Caco-2 (cell line): Measurements from ENCODE around the gene IL1RAP. TPM values are rescaled to one million over a fixed set of nuclear protein-coding genes. Genes with fewer than 3 reads are reported as not detected.

Source experiments
- BruUV-seq: library from RNA; stranded (reverse); fragments of 400-500 nt; replicated peaks from 2 replicates; lab custom pipeline; 2021; lab: Mats Ljungman, UMichigan
- CTCF ChIA-PET: fragments of 300-600 bp; sonication (Branson Sonifier 250); formaldehyde crosslinking; loops from one replicate; lab custom pipeline; 2022; ENCODE audit warnings: antibody characterized with exemption; lab: Charles Lee
- POLR2A ChIA-PET: fragments of 300-600 bp; sonication (Branson Sonifier 250); formaldehyde crosslinking; loops from one replicate; lab custom pipeline; 2022; ENCODE audit warnings: antibody characterized with exemption; lab: Charles Lee
- DNase-seq, 2 experiments: peaks; one replicate each; pipeline versions ENCODE4 v3.0.0 to v3.0.0-alpha.2; 2020 to 2022
- H3K27me3 ChIP-seq: replicated peaks from 2 replicates; pipeline ENCODE4 v1.6.0; 2011; ENCODE audit warnings: low read length; ENCODE audit not compliant: control insufficient read depth, insufficient read depth
- H3K36me3 ChIP-seq: 2 replicates; pipeline ENCODE4 v1.5.1; 2011; ENCODE audit warnings: low read length; ENCODE audit not compliant: control insufficient read depth, insufficient read depth
- H3K4me1 ChIP-seq: fragments of 250-450 bp; sonication (Bioruptor Pico); 2 replicates; pipeline ENCODE4 v1.5.1; 2020; ENCODE audit warnings: mild to moderate bottlenecking
- H3K4me3 ChIP-seq: 2 replicates; pipeline ENCODE4 v1.5.1; 2011; ENCODE audit warnings: low read depth, mild to moderate bottlenecking, control low read depth, low read length
- H3K9me3 ChIP-seq: fragments of 250-450 bp; sonication (Bioruptor Pico); 2 replicates; pipeline ENCODE4 v1.5.1; 2020; ENCODE audit warnings: mild to moderate bottlenecking, moderate library complexity
- H3K27ac Mint-ChIP-seq: one replicate; pipeline ENCODE4 v1.8.0; 2022; ENCODE audit warnings: mixed read lengths; ENCODE audit not compliant: unreplicated experiment
- H3K27me3 Mint-ChIP-seq: one replicate; pipeline ENCODE4 v1.8.0; 2022; ENCODE audit warnings: mixed read lengths; ENCODE audit not compliant: insufficient read depth, unreplicated experiment
- H3K36me3 Mint-ChIP-seq: one replicate; pipeline ENCODE4 v1.8.0; 2022; ENCODE audit warnings: mild to moderate bottlenecking, mixed read lengths; ENCODE audit not compliant: insufficient read depth, unreplicated experiment
- H3K4me1 Mint-ChIP-seq: one replicate; pipeline ENCODE4 v1.8.0; 2022; ENCODE audit warnings: low read depth, mixed read lengths; ENCODE audit not compliant: unreplicated experiment
- H3K4me3 Mint-ChIP-seq: one replicate; pipeline ENCODE4 v1.8.0; 2022; ENCODE audit warnings: mild to moderate bottlenecking, moderate library complexity, mixed read lengths; ENCODE audit not compliant: unreplicated experiment
- H3K9me3 Mint-ChIP-seq: one replicate; pipeline ENCODE4 v1.8.0; 2022; ENCODE audit warnings: mixed read lengths; ENCODE audit not compliant: unreplicated experiment
- intact Hi-C: fragments of 100-400 bp; cut with micrococcal nuclease; formaldehyde crosslinking; loops from one replicate; pipeline ENCODE4 v1.10.0; 2022; ENCODE audit not compliant: unreplicated experiment
- total RNA-seq: library from RNA; stranded (reverse); gene quantifications from 2 replicates; pipeline ENCODE4 v1.2.3, GENCODE V29; 2022
- TF ChIP-seq, protein P1 (sequence below), 2 experiments: fragments of 200-600 bp in 1 of 2; IDR thresholded peaks; 1 replicate in 1 of 2; 2 replicates in 1 of 2; pipeline versions ENCODE4 v1.5.1 to v1.8.0; 2011 to 2022; ENCODE audit warnings: antibody characterized with exemption in 1 of 2, control low read depth in 1 of 2, inconsistent platforms in 1 of 2, low read depth in 1 of 2, low read length in 1 of 2, mild to moderate bottlenecking in 1 of 2, moderate library complexity in 1 of 2; ENCODE audit not compliant: insufficient read depth in 1 of 2, severe bottlenecking in 1 of 2, unreplicated experiment in 1 of 2

The IL1RAP gene
- total RNA-seq, 1 experiment from 2014 or later = 5.1 TPM

DNA sequence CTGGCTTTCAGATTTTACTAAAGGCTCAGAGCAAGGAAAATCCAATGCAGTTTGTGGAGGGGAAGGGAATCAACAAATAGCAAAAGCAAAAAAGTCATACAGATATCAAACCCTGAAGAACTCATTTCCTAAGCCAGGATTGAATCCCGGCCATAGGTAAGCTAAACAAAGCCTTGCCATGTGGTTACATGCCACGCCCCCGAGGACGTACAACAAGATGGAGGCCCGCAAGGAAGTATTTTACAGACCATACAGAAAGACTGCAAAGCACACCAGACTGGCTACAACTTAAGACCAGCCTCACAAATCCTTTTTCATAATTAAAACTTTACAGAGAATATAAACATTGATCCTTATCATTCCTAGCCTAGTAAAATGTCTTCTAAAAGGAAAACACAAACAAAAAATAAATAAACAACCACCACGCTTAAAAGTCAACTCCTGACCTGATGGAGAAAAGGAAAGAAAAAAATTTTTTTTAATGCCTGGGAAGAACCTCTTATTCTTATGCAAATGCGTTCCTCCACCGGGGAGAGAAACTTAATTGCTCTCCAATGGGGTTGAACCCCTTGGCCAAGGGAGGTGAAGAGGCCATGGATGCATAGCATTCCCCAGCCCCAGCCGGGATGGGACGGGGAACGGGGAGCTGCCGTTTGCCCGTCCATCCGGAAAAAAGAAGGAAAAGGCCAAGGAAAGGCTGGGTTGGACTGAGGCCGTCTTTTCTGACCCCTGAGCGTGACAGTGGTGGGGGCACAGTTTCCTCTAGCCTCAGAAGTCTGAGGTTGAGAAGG lies 39.3 kb downstream of the IL1RAP start:
- peaks cover 7% of the 10 kb centered on the region; the same call in 1 of the 2 replicates for H3K9me3 ChIP-seq
- no peak overlapping the region for H3K27ac Mint-ChIP-seq
- H3K4me1 Mint-ChIP-seq = no peaks in the 10 kb centered on the region
- no peaks in the 10 kb centered on the region for H3K27me3 ChIP-seq
- no peaks in the 10 kb centered on the region for H3K27me3 Mint-ChIP-seq
- no peak overlapping the region for H3K4me3 Mint-ChIP-seq
- no TSS peak for BruUV-seq
- H3K4me3 ChIP-seq = no peak overlapping the region
- no peaks in the 10 kb centered on the region for H3K36me3 ChIP-seq
- TF ChIP-seq, protein P1, sequence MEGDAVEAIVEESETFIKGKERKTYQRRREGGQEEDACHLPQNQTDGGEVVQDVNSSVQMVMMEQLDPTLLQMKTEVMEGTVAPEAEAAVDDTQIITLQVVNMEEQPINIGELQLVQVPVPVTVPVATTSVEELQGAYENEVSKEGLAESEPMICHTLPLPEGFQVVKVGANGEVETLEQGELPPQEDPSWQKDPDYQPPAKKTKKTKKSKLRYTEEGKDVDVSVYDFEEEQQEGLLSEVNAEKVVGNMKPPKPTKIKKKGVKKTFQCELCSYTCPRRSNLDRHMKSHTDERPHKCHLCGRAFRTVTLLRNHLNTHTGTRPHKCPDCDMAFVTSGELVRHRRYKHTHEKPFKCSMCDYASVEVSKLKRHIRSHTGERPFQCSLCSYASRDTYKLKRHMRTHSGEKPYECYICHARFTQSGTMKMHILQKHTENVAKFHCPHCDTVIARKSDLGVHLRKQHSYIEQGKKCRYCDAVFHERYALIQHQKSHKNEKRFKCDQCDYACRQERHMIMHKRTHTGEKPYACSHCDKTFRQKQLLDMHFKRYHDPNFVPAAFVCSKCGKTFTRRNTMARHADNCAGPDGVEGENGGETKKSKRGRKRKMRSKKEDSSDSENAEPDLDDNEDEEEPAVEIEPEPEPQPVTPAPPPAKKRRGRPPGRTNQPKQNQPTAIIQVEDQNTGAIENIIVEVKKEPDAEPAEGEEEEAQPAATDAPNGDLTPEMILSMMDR (IDR thresholded peaks at IDR 0.05; ENCODE audit: insufficient read depth in 1 of 2, low read depth in 1 of 2, low read length in 1 of 2, severe bottlenecking in 1 of 2, unreplicated experiment in 1 of 2) = no peak
- H3K4me1 ChIP-seq = peaks cover 3% of the 10 kb centered on the region; the same call in 1 of the 2 replicates
- H3K9me3 Mint-ChIP-seq = no peaks in the 10 kb centered on the region
- H3K36me3 Mint-ChIP-seq = no peaks in the 10 kb centered on the region
- intact Hi-C loops = no loop called here
- ChIA-PET CTCF (no interaction called here), POLR2A (no interaction called here)
- DNase-seq = no peak

- no peaks in the 10 kb centered on the region for H3K9me3 Mint-ChIP-seq
- no peak overlapping the region for H3K4me3 ChIP-seq
- peaks cover 7% of the 10 kb centered on the region; the same call in 1 of the 2 replicates for H3K9me3 ChIP-seq
- CTCF ChIA-PET = no interaction called here
- BruUV-seq = no TSS peak
- H3K4me1 Mint-ChIP-seq = no peaks in the 10 kb centered on the region
- H3K4me1 ChIP-seq = no peaks in the 10 kb centered on the region
- no peak overlapping the region for H3K4me3 Mint-ChIP-seq
- DNase-seq = no peak
- POLR2A ChIA-PET = no interaction called here
- H3K36me3 ChIP-seq = no peaks in the 10 kb centered on the region
- H3K27me3 ChIP-seq = no peaks in the 10 kb centered on the region
- TF ChIP-seq, protein P1 (IDR thresholded peaks at IDR 0.05; ENCODE audit: insufficient read depth in 1 of 2, low read depth in 1 of 2, low read length in 1 of 2, severe bottlenecking in 1 of 2, unreplicated experiment in 1 of 2) = no peak
- H3K27me3 Mint-ChIP-seq = no peaks in the 10 kb centered on the region
- H3K27ac Mint-ChIP-seq = no peak overlapping the region
- intact Hi-C loops = no loop called here
- no peaks in the 10 kb centered on the region for H3K36me3 Mint-ChIP-seq
Observed at GRCh38 chr3:190554197-190554596, 40.3 kb downstream of the IL1RAP start.

DNA sequence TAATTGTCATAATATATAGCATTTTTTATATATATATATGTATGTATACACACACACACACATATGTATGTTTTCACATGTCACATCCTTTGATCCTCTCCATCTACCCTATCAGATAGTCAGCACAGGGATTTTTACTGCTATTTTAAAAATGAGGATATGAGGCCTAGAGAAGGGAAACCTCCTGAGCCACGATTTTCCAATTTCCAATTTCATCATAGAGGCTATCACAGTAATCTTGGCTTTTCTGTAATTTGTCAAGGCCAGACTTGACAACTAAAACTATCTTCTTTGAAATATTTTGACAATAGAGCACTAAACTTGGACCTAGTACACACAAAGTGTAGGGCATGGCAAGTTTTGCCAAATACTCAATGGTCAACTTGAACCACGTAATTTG lies 42.5 kb downstream of the IL1RAP start:
- ChIA-PET CTCF (no interaction called here), POLR2A (no interaction called here)
- Mint-ChIP-seq H3K4me3 (no peak overlapping the region), H3K27me3 (no peaks in the 10 kb centered on the region), H3K36me3 (no peaks in the 10 kb centered on the region), H3K9me3 (no peaks in the 10 kb centered on the region), H3K4me1 (no peaks in the 10 kb centered on the region), H3K27ac (no peak overlapping the region)
- no peak overlapping the region for H3K4me3 ChIP-seq
- intact Hi-C loops = no loop called here
- no peak for DNase-seq
- TF ChIP-seq, protein P1 (IDR thresholded peaks at IDR 0.05; ENCODE audit: insufficient read depth in 1 of 2, low read depth in 1 of 2, low read length in 1 of 2, severe bottlenecking in 1 of 2, unreplicated experiment in 1 of 2) = no peak
- BruUV-seq = no TSS peak
- no peaks in the 10 kb centered on the region for H3K27me3 ChIP-seq
- H3K4me1 ChIP-seq = no peaks in the 10 kb centered on the region
- H3K36me3 ChIP-seq = no peaks in the 10 kb centered on the region
- peaks cover 7% of the 10 kb centered on the region; the same call in 1 of the 2 replicates for H3K9me3 ChIP-seq
